SKM-1 (cell line): ENCODE results near the gene FOXN4.
"Not testable (repeated sequence)": the region's sequence is repeated elsewhere in the genome, so short reads cannot be mapped to it uniquely, and the experiment has no call there.

Source experiments
- DNase-seq: peaks from one replicate; lab custom pipeline; 2025; ENCODE audit not compliant: unreplicated experiment; lab: John Stamatoyannopoulos, UW

FOXN4 gene

GRCh38 chr12:109308534-109309380 is at the start of gene FOXN4:
TSS of gene FOXN4 (minus strand) at chr12:109309284. CDS start at chr12:109308321, 963 bp downstream.
- DNase-seq: no peak

GRCh38 chr12:109358154-109358869 is 49.2 kb upstream of the FOXN4 start:
- DNase-seq: no peak

GRCh38 chr12:109357032-109357431 is 47.9 kb upstream of the FOXN4 start:
- peak; percentile 0 for DNase-seq

GRCh38 chr12:109356577-109356976 is 47.5 kb upstream of the FOXN4 start:
- DNase-seq: no peak

GRCh38 chr12:109352184-109352583 is 43.1 kb upstream of the FOXN4 start:
- DNase-seq: no peak

- DNase-seq: no peak
These were observed 38.5 kb upstream of the FOXN4 start, which contains the start of gene MYO1H for GRCh38 chr12:109347589-109347988. TSS of gene MYO1H (plus strand) at chr12:109347900. CDS start at chr12:109347961, 61 bp downstream.

GRCh38 chr12:109346920-109347319 is 37.8 kb upstream of the FOXN4 start:
- DNase-seq: no peak

GRCh38 chr12:109345428-109345827 is 36.3 kb upstream of the FOXN4 start:
- DNase-seq: no peak

GRCh38 chr12:109343677-109344076 is 34.6 kb upstream of the FOXN4 start:
- DNase-seq: no peak

- no peak for DNase-seq
These were observed 27.5 kb upstream of the FOXN4 start for GRCh38 chr12:109336593-109336992.

- DNase-seq: no peak
These were observed 25.8 kb upstream of the FOXN4 start for GRCh38 chr12:109334887-109335286.

- no peak for DNase-seq
These were observed 22.3 kb upstream of the FOXN4 start for GRCh38 chr12:109331301-109331952.

- DNase-seq: no peak
These were observed 21.5 kb upstream of the FOXN4 start for GRCh38 chr12:109330282-109331230.

GRCh38 chr12:109329686-109330085 is 20.6 kb upstream of the FOXN4 start:
- DNase-seq: no peak

- no peak for DNase-seq
These were observed 19.9 kb upstream of the FOXN4 start for GRCh38 chr12:109329003-109329402.

- DNase-seq: not testable (repeated sequence)
These were observed 12.2 kb upstream of the FOXN4 start for GRCh38 chr12:109321294-109321693.

GRCh38 chr12:109310247-109311125 is 1.4 kb upstream of the FOXN4 start:
- no peak for DNase-seq

- no peak for DNase-seq
These were observed 530 bp upstream of the FOXN4 start for GRCh38 chr12:109309381-109310246.

GRCh38 chr12:109307051-109307450 is 2.0 kb downstream of the FOXN4 start:
- no peak for DNase-seq
